Activated T-cell treated with anti-CD3 and anti-CD28 coated beads, Interleukin-2, amount 50 U/mL, for 4 hours (primary cell): ENCODE results near the gene PEA15. TPM values are rescaled to one million over a fixed set of nuclear protein-coding genes. Genes with fewer than 3 reads are reported as not detected.

Source experiments
- ATAC-seq, 2 donors: fragments of 200-7000 bp; cut with Tn5 transposase; one replicate each; pipeline ENCODE4 v1.10.0; 2021
- DNase-seq: peaks from one replicate; pipeline ENCODE4 v3.0.0-alpha.2; 2020
- H3K27me3 Mint-ChIP-seq: one replicate; pipeline ENCODE4 v1.8.0; 2021; ENCODE audit warnings: low read depth, mixed read lengths
- H3K36me3 Mint-ChIP-seq: one replicate; pipeline ENCODE4 v1.8.0; 2022; ENCODE audit warnings: mixed read lengths; ENCODE audit not compliant: insufficient read depth
- H3K4me1 Mint-ChIP-seq: one replicate; pipeline ENCODE4 v1.8.0; 2021; ENCODE audit warnings: low read depth, mixed read lengths
- H3K4me3 Mint-ChIP-seq: one replicate; pipeline ENCODE4 v1.8.0; 2021; ENCODE audit warnings: mild to moderate bottlenecking, moderate library complexity, mixed read lengths
- H3K9me3 Mint-ChIP-seq: one replicate; pipeline ENCODE4 v1.8.0; 2021; ENCODE audit warnings: mixed read lengths
- total RNA-seq, 3 donors: library from RNA; stranded (reverse); gene quantifications; one replicate each; pipeline ENCODE4 v1.2.1, GENCODE V29; 2021

Gene PEA15
- total RNA-seq, 3 donors from 2014 or later: 83.2 to 99.6 (median 83.7) TPM

DNA sequence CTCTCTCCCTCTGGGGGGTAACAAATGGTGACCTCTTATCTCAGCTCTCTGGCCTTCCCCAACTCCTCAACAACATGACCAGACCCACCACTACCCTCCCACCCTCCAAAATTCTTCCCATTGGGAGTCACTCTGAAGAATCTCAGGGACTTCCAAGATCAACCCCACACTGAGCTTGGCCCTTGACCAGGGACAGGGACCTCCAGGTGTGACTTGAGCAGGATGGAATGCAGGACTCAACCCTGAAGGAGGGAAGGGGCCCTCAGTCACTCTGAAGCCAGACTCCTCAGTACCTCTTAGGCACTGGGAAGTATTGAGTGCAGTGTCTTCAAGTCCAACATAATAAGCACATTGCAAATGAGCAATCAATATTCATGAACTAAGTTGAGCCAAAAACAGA lies 12.9 kb upstream of the PEA15 start:
- DNase-seq (no peak), ATAC-seq (no peak)
- Mint-ChIP-seq H3K4me3 (no peak overlapping the region), H3K27me3 (no peaks in the 10 kb centered on the region), H3K4me1 (no peaks in the 10 kb centered on the region), H3K9me3 (no peaks in the 10 kb centered on the region), H3K36me3 (no peaks in the 10 kb centered on the region)

DNA sequence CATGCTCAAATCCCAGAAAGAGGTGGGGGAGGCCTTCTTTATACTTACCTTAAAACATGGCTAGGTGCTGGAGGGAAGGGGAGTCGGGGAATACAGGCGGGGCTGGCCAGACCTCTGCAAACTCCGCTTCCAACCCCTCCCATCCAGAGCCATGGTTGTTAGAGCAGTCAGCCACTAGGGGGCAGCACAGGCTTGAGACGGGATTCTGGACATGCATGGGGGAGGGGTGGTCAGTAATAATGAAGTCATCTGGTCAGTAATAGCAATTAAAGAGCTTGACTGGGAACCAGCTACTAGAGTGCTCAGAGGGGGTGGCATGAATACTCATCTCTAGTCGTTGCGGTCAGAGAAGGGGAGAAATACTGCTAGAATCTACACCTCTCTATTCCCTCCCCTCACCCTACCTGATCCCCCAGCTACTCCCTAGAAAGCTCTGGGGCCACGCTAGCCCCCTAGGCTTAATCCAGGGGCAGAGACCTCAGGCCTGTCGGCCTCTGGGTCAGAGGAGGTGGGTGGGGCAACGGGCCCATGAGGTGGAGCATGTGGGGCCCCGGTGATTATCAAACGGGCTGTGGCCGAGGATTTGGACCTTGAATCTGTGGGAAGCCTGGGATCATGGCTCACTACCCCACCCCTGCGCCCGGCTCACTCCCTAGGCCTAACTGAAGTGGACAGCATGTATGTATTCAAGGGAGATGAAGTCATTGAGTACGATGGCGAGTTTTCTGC lies 11.9 kb upstream of the PEA15 start:
- DNase-seq (peak; percentile 81), ATAC-seq (peak; percentile 84 to 89)
- H3K36me3 Mint-ChIP-seq: no peaks in the 10 kb centered on the region
- no peaks in the 10 kb centered on the region for H3K27me3 Mint-ChIP-seq
- H3K4me3 Mint-ChIP-seq: no peak overlapping the region
- no peaks in the 10 kb centered on the region for H3K4me1 Mint-ChIP-seq
- no peaks in the 10 kb centered on the region for H3K9me3 Mint-ChIP-seq

DNA sequence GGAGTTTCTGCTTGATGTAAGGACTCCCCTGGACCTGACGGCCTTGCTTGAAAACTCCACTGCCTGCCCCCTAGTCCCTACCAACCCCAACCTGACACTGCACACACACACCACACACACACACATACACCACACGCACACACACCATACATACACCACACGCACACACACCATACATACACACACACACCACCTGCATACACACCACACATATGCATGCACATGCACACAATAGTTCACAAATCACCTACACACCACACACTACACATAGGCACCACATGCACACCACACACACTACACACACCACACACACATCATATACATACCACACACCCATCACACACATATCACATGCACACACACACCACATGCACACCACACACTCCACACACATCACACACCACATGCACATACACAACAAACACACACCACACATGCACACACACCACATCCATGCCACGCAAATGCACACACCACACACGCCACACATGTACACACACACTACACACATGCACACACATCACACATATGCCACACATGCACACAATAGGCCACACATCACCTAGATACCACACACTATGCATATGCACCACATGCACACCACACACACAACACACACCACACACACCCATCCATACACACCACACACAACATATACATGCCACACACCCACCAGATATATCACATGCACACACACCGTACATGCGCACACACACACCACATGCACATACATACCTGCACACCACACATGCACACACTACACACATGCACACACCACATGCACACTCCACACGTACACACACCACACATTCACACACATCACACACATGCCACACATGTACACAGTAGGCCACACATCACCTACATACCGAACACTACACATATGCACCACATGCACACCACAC lies 11.1 kb upstream of the PEA15 start:
- no peaks in the 10 kb centered on the region for H3K4me1 Mint-ChIP-seq
- H3K36me3 Mint-ChIP-seq: no peaks in the 10 kb centered on the region
- no peak for DNase-seq
- ATAC-seq: no peak
- no peaks in the 10 kb centered on the region for H3K27me3 Mint-ChIP-seq
- H3K9me3 Mint-ChIP-seq: no peaks in the 10 kb centered on the region
- no peak overlapping the region for H3K4me3 Mint-ChIP-seq

DNA sequence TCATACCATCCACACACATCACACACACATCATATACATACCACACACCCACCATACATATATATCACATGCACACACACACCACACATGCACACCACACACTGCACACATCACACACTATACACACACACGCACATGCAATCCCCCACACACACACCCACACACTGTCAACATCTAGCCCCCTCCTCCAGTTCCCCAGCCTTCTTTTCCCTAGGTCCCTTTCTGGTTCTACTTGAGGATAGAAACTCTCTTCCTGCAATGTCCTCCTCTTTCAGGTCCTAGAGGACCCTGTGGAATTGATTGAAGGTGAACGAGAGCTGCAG lies 10.5 kb upstream of the PEA15 start:
- Mint-ChIP-seq H3K4me3 (no peak overlapping the region), H3K9me3 (no peaks in the 10 kb centered on the region), H3K4me1 (no peaks in the 10 kb centered on the region), H3K36me3 (no peaks in the 10 kb centered on the region), H3K27me3 (no peaks in the 10 kb centered on the region)
- ATAC-seq: no peak
- no peak for DNase-seq

- Mint-ChIP-seq H3K36me3 (no peaks in the 10 kb centered on the region), H3K4me3 (no peak overlapping the region), H3K9me3 (no peaks in the 10 kb centered on the region), H3K27me3 (no peaks in the 10 kb centered on the region), H3K4me1 (no peaks in the 10 kb centered on the region)
- ATAC-seq (no peak), DNase-seq (no peak)
Observed at GRCh38 chr1:160196143-160196542, 9.0 kb upstream of the PEA15 start.

GRCh38 chr1:160197231-160197630 lies 8.0 kb upstream of the PEA15 start:
- no peaks in the 10 kb centered on the region for H3K4me1 Mint-ChIP-seq
- no peak overlapping the region for H3K4me3 Mint-ChIP-seq
- no peak for DNase-seq
- no peaks in the 10 kb centered on the region for H3K9me3 Mint-ChIP-seq
- no peaks in the 10 kb centered on the region for H3K36me3 Mint-ChIP-seq
- H3K27me3 Mint-ChIP-seq: no peaks in the 10 kb centered on the region
- no peak for ATAC-seq

DNA sequence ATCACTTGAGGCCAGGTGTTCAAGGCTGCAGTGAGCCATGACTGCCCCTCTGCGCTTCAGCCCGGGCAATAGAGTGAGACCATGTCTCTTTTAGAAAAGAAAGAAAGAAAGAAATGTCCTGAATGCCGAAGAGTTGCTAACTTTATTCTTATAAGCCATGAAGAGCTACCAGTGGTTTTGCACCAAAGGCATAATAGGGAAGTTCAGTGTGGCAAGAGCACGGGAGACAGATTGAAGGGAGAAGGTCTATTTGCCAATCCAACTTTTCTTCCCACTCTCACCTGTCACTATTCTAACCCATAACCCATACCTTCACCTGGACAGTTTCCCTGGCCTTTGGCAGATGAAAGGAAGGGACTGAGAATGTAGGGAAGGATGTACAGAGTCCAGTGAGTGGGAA lies 4.4 kb upstream of the PEA15 start:
- no peak for ATAC-seq
- Mint-ChIP-seq H3K27me3 (no peaks in the 10 kb centered on the region), H3K4me3 (no peak overlapping the region)

DNA sequence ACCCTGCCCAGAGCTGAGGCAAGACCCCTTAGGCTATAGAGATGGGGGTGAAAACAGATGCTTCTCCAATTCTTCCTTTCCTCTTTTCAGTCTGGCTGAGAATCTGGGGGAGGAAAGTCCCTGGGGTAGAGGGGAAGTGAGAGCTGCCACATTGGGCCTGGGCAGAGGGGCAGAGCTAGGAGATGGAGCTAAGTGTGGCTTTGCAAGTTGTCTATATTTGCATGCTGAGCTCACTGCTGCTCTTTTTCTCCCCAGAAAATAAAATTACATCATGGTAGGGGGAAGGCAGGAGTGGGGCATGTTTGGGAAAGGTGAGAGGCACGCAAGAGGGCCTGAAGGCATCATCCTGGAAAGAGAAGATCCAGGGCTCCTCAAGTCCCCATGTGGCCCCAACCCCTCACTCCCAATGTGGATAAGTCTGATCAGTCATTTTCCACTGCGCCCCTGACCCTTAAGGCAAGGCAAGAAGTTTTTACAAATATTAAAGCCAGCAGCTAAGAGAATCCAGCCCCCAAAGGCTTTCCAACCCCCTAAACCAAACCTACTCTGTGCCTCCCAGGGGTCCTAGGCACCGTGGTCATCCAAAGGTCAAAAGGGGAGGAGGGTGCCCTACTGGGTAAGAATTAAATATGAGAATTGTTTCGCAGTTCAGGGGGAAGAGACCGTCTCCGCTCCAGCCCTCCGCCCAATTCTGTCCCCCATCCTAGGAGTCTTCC lies 500 bp upstream of the PEA15 start:
- peaks cover 9% of the 10 kb centered on the region for H3K36me3 Mint-ChIP-seq
- H3K4me1 Mint-ChIP-seq: peaks cover 36% of the 10 kb centered on the region
- H3K4me3 Mint-ChIP-seq: peak overlapping the region; percentile 87
- no peak for ATAC-seq
- no peak for DNase-seq
- H3K27me3 Mint-ChIP-seq: no peaks in the 10 kb centered on the region
- no peaks in the 10 kb centered on the region for H3K9me3 Mint-ChIP-seq

More for the DNA sequence above, 4.4 kb upstream of the PEA15 start:
- Mint-ChIP-seq H3K36me3 (no peaks in the 10 kb centered on the region), H3K9me3 (no peaks in the 10 kb centered on the region), H3K4me1 (peaks cover 10% of the 10 kb centered on the region)
- no peak for DNase-seq

- Mint-ChIP-seq H3K9me3 (no peaks in the 10 kb centered on the region), H3K36me3 (peaks cover 17% of the 10 kb centered on the region), H3K4me1 (peaks cover 43% of the 10 kb centered on the region), H3K27me3 (no peaks in the 10 kb centered on the region), H3K4me3 (peak overlapping the region; percentile 87)
- ATAC-seq (peak; percentile 75 to 76), DNase-seq (peak; percentile 57)
Observed at GRCh38 chr1:160206036-160206389, 829 bp downstream of the PEA15 start.

GRCh38 chr1:160206421-160207117 lies 1.4 kb downstream of the PEA15 start:
- ATAC-seq (no peak), DNase-seq (no peak)
- Mint-ChIP-seq H3K27me3 (no peaks in the 10 kb centered on the region), H3K4me3 (peak overlapping the region; percentile 87), H3K4me1 (peaks cover 43% of the 10 kb centered on the region), H3K9me3 (no peaks in the 10 kb centered on the region), H3K36me3 (peaks cover 17% of the 10 kb centered on the region)

GRCh38 chr1:160207118-160207650 lies 2.0 kb downstream of the PEA15 start:
- Mint-ChIP-seq H3K9me3 (no peaks in the 10 kb centered on the region), H3K4me1 (peaks cover 43% of the 10 kb centered on the region), H3K4me3 (peak overlapping the region; percentile 87), H3K36me3 (peaks cover 22% of the 10 kb centered on the region), H3K27me3 (no peaks in the 10 kb centered on the region)
- ATAC-seq (no peak), DNase-seq (no peak)

DNA sequence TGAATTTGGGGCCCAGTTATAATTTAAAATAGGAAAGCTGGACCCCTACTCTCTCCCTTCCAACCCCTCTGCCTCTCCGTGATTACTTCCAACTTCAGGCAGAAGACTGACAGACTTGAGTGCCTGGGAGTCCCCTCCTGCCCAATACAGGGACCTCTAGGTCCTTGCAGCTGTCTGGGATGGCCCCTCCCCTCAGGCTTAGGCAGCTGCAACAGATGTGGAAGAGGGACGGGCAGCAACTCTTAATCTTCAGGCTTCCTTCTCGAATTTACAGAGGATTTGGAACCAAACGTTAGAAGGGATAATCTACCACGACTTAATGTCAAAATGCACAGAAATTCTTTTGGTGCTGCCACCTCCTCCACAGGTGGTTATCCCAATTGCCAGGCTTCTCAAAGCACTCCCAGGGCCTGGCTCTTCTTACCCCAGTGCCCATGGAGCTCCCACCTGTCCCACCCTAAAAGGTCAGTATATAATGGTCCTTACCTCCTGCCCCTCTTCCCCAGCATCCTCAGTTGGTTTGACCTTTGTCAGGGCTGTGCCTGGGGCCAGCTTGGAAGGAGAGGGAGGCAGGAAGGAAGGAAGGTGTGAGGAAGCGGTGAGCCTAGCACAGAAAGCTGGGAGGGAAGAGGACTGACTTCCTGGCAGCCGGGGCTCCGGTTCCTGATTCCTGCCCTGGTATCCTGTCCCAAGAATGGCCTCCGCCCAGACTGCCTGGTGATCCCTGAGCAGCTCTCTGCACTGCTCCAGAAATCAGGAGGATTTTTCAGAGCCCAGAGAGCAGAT lies 2.8 kb downstream of the PEA15 start:
- peaks cover 43% of the 10 kb centered on the region for H3K4me1 Mint-ChIP-seq
- H3K9me3 Mint-ChIP-seq: no peaks in the 10 kb centered on the region
- H3K27me3 Mint-ChIP-seq: no peaks in the 10 kb centered on the region
- no peak overlapping the region for H3K4me3 Mint-ChIP-seq
- DNase-seq: no peak
- no peak for ATAC-seq
- peaks cover 27% of the 10 kb centered on the region for H3K36me3 Mint-ChIP-seq

DNA sequence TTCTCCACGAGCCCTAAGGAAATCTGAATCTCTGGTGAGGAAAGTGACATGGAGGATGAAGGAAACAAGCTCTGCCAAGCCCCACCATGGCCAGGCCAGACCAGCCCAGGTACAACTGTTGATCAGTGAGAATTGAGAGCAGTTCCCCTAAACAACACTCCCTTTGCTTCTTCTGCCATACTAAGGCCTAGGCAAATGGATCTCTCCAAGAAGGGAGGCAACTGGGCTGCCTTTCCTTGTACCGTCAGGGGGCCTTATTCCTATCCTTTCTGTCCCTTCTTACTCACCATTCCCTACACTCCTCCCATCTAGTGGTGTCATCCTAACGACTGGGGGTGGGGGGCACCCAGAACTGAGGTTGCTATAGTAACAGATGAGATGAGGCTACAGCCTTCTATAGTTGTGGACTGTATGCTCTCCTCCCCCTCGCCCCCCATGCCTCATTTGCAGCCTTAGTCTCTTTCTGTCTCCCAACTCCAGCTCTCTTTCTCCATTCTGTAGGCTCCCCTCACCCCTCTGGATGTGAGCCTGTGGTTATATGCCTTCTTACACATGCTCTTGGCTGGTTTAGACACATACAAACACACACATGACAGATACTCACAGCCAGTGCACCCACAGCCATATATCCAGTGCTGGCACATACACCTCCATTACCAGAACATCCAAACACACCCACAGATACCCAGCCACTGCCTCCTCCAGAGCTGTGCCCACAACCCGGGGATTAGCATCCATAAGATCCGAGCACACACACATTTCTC lies 3.6 kb downstream of the PEA15 start:
- H3K27me3 Mint-ChIP-seq: no peaks in the 10 kb centered on the region
- H3K4me3 Mint-ChIP-seq: peak overlapping the region; percentile 0
- H3K36me3 Mint-ChIP-seq: peaks cover 31% of the 10 kb centered on the region
- H3K9me3 Mint-ChIP-seq: no peaks in the 10 kb centered on the region
- ATAC-seq: no peak
- no peak for DNase-seq
- H3K4me1 Mint-ChIP-seq: peaks cover 43% of the 10 kb centered on the region
